SK-N-SH (cell line): ENCODE measurements around the gene ASAH2. TPM values are rescaled to one million over a fixed set of nuclear protein-coding genes. Genes with fewer than 3 reads are reported as not detected.

Source experiments
- CTCF ChIA-PET: fragments of 300-600, 350-600 bp; formaldehyde crosslinking; extraction: SDS; loops from one replicate; lab custom pipeline; 2021; lab: Yijun Ruan, JAX
- POLR2A ChIA-PET: fragments of 350-600 bp; sonication (Branson Sonifier 250); formaldehyde crosslinking; extraction: SDS; loops from one replicate; lab custom pipeline; 2020; ENCODE audit warnings: antibody characterized with exemption, inconsistent platforms; lab: Yijun Ruan, JAX
- DNase-seq: peaks from one replicate; pipeline ENCODE4 v3.0.0; 2012
- H2AFZ ChIP-seq: fragments of 200-600 bp; sonication (generic); 2 replicates; pipeline ENCODE4 v1.8.1; 2016; ENCODE audit warnings: antibody characterized with exemption, mild to moderate bottlenecking, low read depth
- H3F3A ChIP-seq: fragments of 200-600 bp; sonication (generic); replicated peaks from 2 replicates; pipeline ENCODE3; 2016; ENCODE audit warnings: antibody characterized with exemption, mild to moderate bottlenecking; ENCODE audit not compliant: insufficient read depth
- H3K27ac ChIP-seq, 2 experiments: fragments of 200-500 bp in 1 of 2; fragments of 200-600 bp in 1 of 2; sonication (Bioruptor generic) in 1 of 2; sonication (generic), shearing (Covaris generic) in 1 of 2; 2 replicates each; pipeline versions ENCODE4 v1.5.1 to v1.6.1; 2014 to 2016; ENCODE audit warnings: low read depth in 2 of 2, inconsistent platforms in 1 of 2, low read length in 1 of 2, mild to moderate bottlenecking in 1 of 2, mixed read lengths in 1 of 2
- H3K27me3 ChIP-seq: fragments of 200-600 bp; sonication (generic), shearing (Covaris generic); 2 replicates; pipeline ENCODE4 v1.6.1; 2016; ENCODE audit warnings: mixed run types; ENCODE audit not compliant: insufficient read depth
- H3K36me3 ChIP-seq, 2 experiments: fragments of 200-500 bp in 1 of 2; fragments of 200-600 bp in 1 of 2; sonication (Bioruptor generic) in 1 of 2; sonication (generic) in 1 of 2; replicated peaks in 1 of 2; 2 replicates each; pipeline versions ENCODE3 to v1.5.1; 2014 to 2016; ENCODE audit warnings: low read length in 1 of 2, mild to moderate bottlenecking in 1 of 2; ENCODE audit not compliant: insufficient read depth in 2 of 2, control insufficient read depth in 1 of 2
- H3K4me1 ChIP-seq, 2 experiments: fragments of 200-500 bp in 1 of 2; fragments of 200-600 bp in 1 of 2; sonication (Bioruptor generic) in 1 of 2; sonication (generic), shearing (Covaris generic) in 1 of 2; 2 replicates each; pipeline versions ENCODE4 v1.5.1 to v1.6.1; 2014 to 2016; ENCODE audit warnings: low read depth in 1 of 2, low read length in 1 of 2, mixed run types in 1 of 2; ENCODE audit not compliant: insufficient read depth in 2 of 2, control insufficient read depth in 1 of 2
- H3K4me2 ChIP-seq: fragments of 200-600 bp; sonication (generic), shearing (Covaris generic); 2 replicates; pipeline ENCODE4 v1.6.1; 2017; ENCODE audit warnings: mixed run types
- H3K4me3 ChIP-seq, 2 experiments: fragments of 200-500 bp in 1 of 2; fragments of 200-600 bp in 1 of 2; sonication (Bioruptor generic) in 1 of 2; sonication (generic), shearing (Covaris generic) in 1 of 2; 2 replicates each; pipeline versions ENCODE4 v1.5.1 to v1.8.1; 2014 to 2016; ENCODE audit warnings: low read depth in 2 of 2, inconsistent platforms in 1 of 2, low read length in 1 of 2, mild to moderate bottlenecking in 1 of 2, mixed read lengths in 1 of 2, moderate library complexity in 1 of 2
- H3K79me2 ChIP-seq: fragments of 200-600 bp; sonication (generic); 2 replicates; pipeline ENCODE4 v1.8.1; 2017; ENCODE audit warnings: mild to moderate bottlenecking; ENCODE audit not compliant: insufficient read depth
- H3K9ac ChIP-seq: fragments of 200-600 bp; sonication (generic); 2 replicates; pipeline ENCODE4 v1.6.1; 2017; ENCODE audit warnings: mixed run types
- H3K9me2 ChIP-seq: fragments of 200-600 bp; sonication (generic); 2 replicates; pipeline ENCODE4 v1.6.1; 2017; ENCODE audit warnings: mixed run types
- H3K9me3 ChIP-seq: fragments of 200-600 bp; sonication (generic); 2 replicates; pipeline ENCODE4 v1.6.1; 2017; ENCODE audit warnings: mixed run types, mild to moderate bottlenecking, moderate library complexity
- H4K20me1 ChIP-seq: fragments of 200-600 bp; sonication (generic); 2 replicates; pipeline ENCODE4 v1.6.1; 2017; ENCODE audit warnings: mild to moderate bottlenecking, mixed run types; ENCODE audit not compliant: insufficient read depth
- CTCF ChIP-seq: fragments of 200-600 bp; sonication (generic); IDR thresholded peaks from 2 replicates; pipeline ENCODE4 v1.6.1; 2017; ENCODE audit warnings: antibody characterized with exemption, mild to moderate bottlenecking, moderate library complexity
- ELF1 ChIP-seq: IDR thresholded peaks from 2 replicates; pipeline ENCODE4 v1.4.0; 2012
- EZH2phosphoT487 ChIP-seq: fragments of 200-600 bp; sonication (generic); IDR thresholded peaks from 2 replicates; pipeline ENCODE4 v1.6.1; 2017; ENCODE audit warnings: low read depth, mixed run types, mild to moderate bottlenecking, antibody characterized with exemption, moderate library complexity, borderline replicate concordance
- FOXJ3 ChIP-seq: sonication (generic); formaldehyde crosslinking; IDR thresholded peaks from 2 replicates; pipeline ENCODE4 v1.5.1; 2020; ENCODE audit warnings: mild to moderate bottlenecking, missing genetic modification reagents
- FOXM1 ChIP-seq: IDR thresholded peaks from 2 replicates; pipeline ENCODE4 v1.4.0; 2012; ENCODE audit warnings: low read depth, mild to moderate bottlenecking
- GATA2 ChIP-seq: sonication (generic); formaldehyde crosslinking; IDR thresholded peaks from 2 replicates; pipeline ENCODE4 v1.5.0; 2020; ENCODE audit warnings: mild to moderate bottlenecking, missing genetic modification reagents
- IRF3 ChIP-seq: fragments of 150-350 bp; IDR thresholded peaks from 2 replicates; pipeline ENCODE4 v1.6.1; 2016; ENCODE audit warnings: mild to moderate bottlenecking, low read depth, low read length
- JUND ChIP-seq: IDR thresholded peaks from 2 replicates; pipeline ENCODE4 v1.4.0; 2012
- MAX ChIP-seq: IDR thresholded peaks from 2 replicates; pipeline ENCODE4 v1.4.0; 2012; ENCODE audit warnings: low read depth
- MEF2A ChIP-seq: IDR thresholded peaks from 2 replicates; pipeline ENCODE4 v1.4.0; 2012; ENCODE audit warnings: low read depth, borderline replicate concordance
- NFIC ChIP-seq: IDR thresholded peaks from 2 replicates; pipeline ENCODE4 v1.4.0; 2012; ENCODE audit warnings: borderline replicate concordance
- PBX3 ChIP-seq: IDR thresholded peaks from 2 replicates; pipeline ENCODE4; 2012
- POLR2AphosphoS5 ChIP-seq: IDR thresholded peaks from 2 replicates; pipeline ENCODE4 v1.6.1; 2012; ENCODE audit warnings: low read depth, low read length
- RCOR1 ChIP-seq: fragments of 150-350 bp; IDR thresholded peaks from 2 replicates; pipeline ENCODE4 v1.6.1; 2017; ENCODE audit warnings: antibody characterized with exemption, low read length
- RFX5 ChIP-seq: IDR thresholded peaks from 2 replicates; pipeline ENCODE4 v1.6.1; 2012; ENCODE audit warnings: mild to moderate bottlenecking, improper control_type of control experiment, low read length
- RXRA ChIP-seq: IDR thresholded peaks from 2 replicates; pipeline ENCODE4 v1.4.0; 2012; ENCODE audit warnings: low read depth, mild to moderate bottlenecking, borderline replicate concordance
- SMC3 ChIP-seq: IDR thresholded peaks from 2 replicates; pipeline ENCODE4 v1.6.1; 2012; ENCODE audit warnings: low read depth, low read length, improper control_type of control experiment
- TAF1 ChIP-seq: IDR thresholded peaks from 2 replicates; pipeline ENCODE4 v1.6.1; 2012; ENCODE audit warnings: low read depth, mild to moderate bottlenecking, low read length, moderate library complexity, borderline replicate concordance
- TCF12 ChIP-seq: IDR thresholded peaks from 2 replicates; pipeline ENCODE4 v1.4.0; 2012
- WGBS: methylation state at CpG from one replicate; pipeline ENCODE4 v1.1.6; 2017; ENCODE audit warnings: low lambda C conversion rate; 5-methylcytosine and 5-hydroxymethylcytosine counted together
- polyA plus RNA-seq, 3 experiments: library from polyadenylated mRNA; depleted of rRNA; stranded (reverse); fragments of >200 nt; gene quantifications; 2 replicates each; pipeline ENCODE4 v1.2.3, GENCODE V29; 2012

Gene ASAH2
- polyA plus RNA-seq, 1 of the 3 experiments (the other 2 are of a cell fraction) = 1.8 TPM

GRCh38 chr10:50221470-50221869 lies 29.8 kb downstream of the ASAH2 start:
- Histone ChIP-seq H4K20me1 (no peaks in the 10 kb centered on the region), H3K79me2 (no peaks in the 10 kb centered on the region), H3K27me3 (0 out of 2 replicates have a peak, but pooled peaks cover 10% of the 10 kb centered on the region), H3K9me3 (no peaks in the 10 kb centered on the region), H3F3A (no peaks in the 10 kb centered on the region), H3K4me3 (no peak overlapping the region), H3K4me2 (no peak overlapping the region), H3K4me1 (peaks cover 0 to 3% of the 10 kb centered on the region in 2 experiments; a peak in 1 of 4 replicates), H3K9me2 (no peaks in the 10 kb centered on the region), H3K27ac (no peak overlapping the region), H3K9ac (no peak overlapping the region), H3K36me3 (no peaks in the 10 kb centered on the region), H2AFZ (no peak overlapping the region)
- ChIA-PET POLR2A (no interaction called here), CTCF (no interaction called here)
- TF ChIP-seq GATA2 (no peak), RFX5 (no peak), IRF3 (no peak), PBX3 (no peak), CTCF (no peak)
- WGBS = 56% methylated on average over 1 of the region's 1 CpG
- DNase-seq = no peak

GRCh38 chr10:50219646-50220045 lies 31.7 kb downstream of the ASAH2 start:
- Histone ChIP-seq H3K4me1 (peaks cover 0 to 4% of the 10 kb centered on the region in 2 experiments; a peak in 1 of 4 replicates), H3K9ac (no peak overlapping the region), H3K27ac (no peak overlapping the region), H3K4me2 (no peak overlapping the region), H3K4me3 (no peak overlapping the region), H3K9me3 (no peaks in the 10 kb centered on the region), H4K20me1 (no peaks in the 10 kb centered on the region), H3K36me3 (no peaks in the 10 kb centered on the region), H2AFZ (no peak overlapping the region), H3K27me3 (0 out of 2 replicates have a peak, but pooled peaks cover 10% of the 10 kb centered on the region), H3K79me2 (no peaks in the 10 kb centered on the region), H3K9me2 (no peaks in the 10 kb centered on the region), H3F3A (no peaks in the 10 kb centered on the region)
- no peak for DNase-seq
- TF ChIP-seq NFIC = no peak
- CTCF ChIA-PET = no interaction called here
- 50% methylated on average over 2 of the region's 2 CpGs for WGBS
- POLR2A ChIA-PET = no interaction called here

GRCh38 chr10:50219200-50219599 lies 32.1 kb downstream of the ASAH2 start:
- H3K4me3 ChIP-seq = no peak overlapping the region
- ChIA-PET CTCF (no interaction called here), POLR2A (no interaction called here)
- no peaks in the 10 kb centered on the region for H4K20me1 ChIP-seq
- TF ChIP-seq MAX = no peak
- TF ChIP-seq SMC3 = no peak
- TF ChIP-seq TAF1 = no peak
- TF ChIP-seq POLR2AphosphoS5 = no peak
- no peak for TF ChIP-seq GATA2
- no peak for TF ChIP-seq RFX5
- no peak for TF ChIP-seq RCOR1
- TF ChIP-seq EZH2phosphoT487 = no peak
- TF ChIP-seq JUND = no peak
- TF ChIP-seq RXRA = no peak
- TF ChIP-seq NFIC = no peak
- TF ChIP-seq TCF12 = no peak
- TF ChIP-seq MEF2A = no peak
- no peak for TF ChIP-seq ELF1
- no peak for TF ChIP-seq FOXM1
- no peak for TF ChIP-seq FOXJ3 (CRISPR knock-in tag)
- no peaks in the 10 kb centered on the region for H3K9me2 ChIP-seq
- no peak overlapping the region for H3K9ac ChIP-seq
- 0 out of 2 replicates have a peak, but pooled peaks cover 10% of the 10 kb centered on the region for H3K27me3 ChIP-seq
- H3K4me2 ChIP-seq = no peak overlapping the region
- peaks cover 0 to 4% of the 10 kb centered on the region in 2 experiments; a peak in 1 of 4 replicates for H3K4me1 ChIP-seq
- 18% methylated on average over 2 of the region's 2 CpGs for WGBS
- H3F3A ChIP-seq = no peaks in the 10 kb centered on the region
- no peak for DNase-seq
- H3K9me3 ChIP-seq = no peaks in the 10 kb centered on the region
- no peak overlapping the region for H3K27ac ChIP-seq
- H3K79me2 ChIP-seq = no peaks in the 10 kb centered on the region
- no peak overlapping the region for H2AFZ ChIP-seq
- H3K36me3 ChIP-seq = no peaks in the 10 kb centered on the region
